ENCODE measurements around the gene OCEL1. TPM values are rescaled to one million over a fixed set of nuclear protein-coding genes. Genes with fewer than 3 reads are reported as not detected.

OCEL1 gene
- 5.4 and 6.3 TPM in 2 replicates for total RNA-seq

GRCh38 chr19:17226002-17226933 lies at the start of gene OCEL1:
Gene OCEL1, plus strand, starts transcription at chr19:17226226. Its CDS starts 22 bp downstream, at chr19:17226248.

GRCh38 chr19:17215127-17215971 lies 10.7 kb upstream of the OCEL1 start, which contains the start of gene USE1:
Gene USE1, plus strand, starts transcription at chr19:17215357. Its CDS starts 49 bp downstream, at chr19:17215406.

GRCh38 chr19:17245535-17245984 lies 19.5 kb downstream of the OCEL1 start, which contains the start of gene NR2F6:
Gene NR2F6, minus strand, starts transcription at chr19:17245919. Its CDS starts 699 bp downstream, at chr19:17245220.

DNA sequence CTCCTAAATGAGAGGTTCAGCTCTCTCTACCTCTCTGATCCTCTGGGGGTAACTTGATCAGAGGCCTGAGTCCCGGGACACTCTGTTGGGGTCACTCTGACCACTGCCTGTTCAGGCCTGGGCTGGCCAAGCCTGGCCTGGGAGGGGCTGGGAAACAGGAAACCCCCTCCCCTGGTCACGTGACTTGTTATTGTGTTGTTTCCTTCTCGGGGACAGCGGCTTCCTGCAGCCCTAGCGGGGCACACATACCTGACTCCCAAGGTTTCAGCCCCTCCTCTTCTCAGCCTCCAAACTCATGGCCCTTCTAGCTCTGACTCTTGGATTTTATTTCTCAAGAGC lies 38.6 kb downstream of the OCEL1 start, which contains the start of gene USHBP1:
TSS of gene USHBP1 (minus strand) at position 105 of the 339 bp plus-strand sequence. CDS start 446 bp downstream, outside the sequence.

GRCh38 chr19:17266975-17267788 lies 41.2 kb downstream of the OCEL1 start, which contains the start of gene BABAM1:
Gene BABAM1, plus strand, starts transcription at chr19:17267443. Its CDS starts 1,364 bp downstream, at chr19:17268807.

Other genes starting within 250 kb of the OCEL1 start
- gene CPAMD8, start 199.4 kb upstream of the OCEL1 start, total RNA-seq: 0.57 and 2.4 TPM in 2 replicates
- 1.3 and 8.6 TPM in 2 replicates for gene HAUS8, start 150.8 kb upstream of the OCEL1 start, total RNA-seq
- gene MYO9B, start 150.4 kb upstream of the OCEL1 start, total RNA-seq: 137 and 192 TPM in 2 replicates
- 15.2 and 52.7 TPM in 2 replicates for gene USE1, start 10.9 kb upstream of the OCEL1 start, total RNA-seq
- 60.6 and 86.5 TPM in 2 replicates for gene NR2F6, start 19.7 kb downstream of the OCEL1 start, total RNA-seq
- gene USHBP1, start 38.5 kb downstream of the OCEL1 start, total RNA-seq: 0.14 TPM in 1 of 2 replicates, not detected in the other
- 93.4 and 96.1 TPM in 2 replicates for gene BABAM1, start 41.2 kb downstream of the OCEL1 start, total RNA-seq
- gene ANKLE1, start 55.7 kb downstream of the OCEL1 start, total RNA-seq: 0.44 and 0.57 TPM in 2 replicates
- gene ABHD8, start 77.2 kb downstream of the OCEL1 start, total RNA-seq: 8.3 and 12.0 TPM in 2 replicates
- gene MRPL34, start 79.6 kb downstream of the OCEL1 start, total RNA-seq: 26.7 and 51.8 TPM in 2 replicates
- 28.0 and 29.3 TPM in 2 replicates for gene DDA1, start 83.3 kb downstream of the OCEL1 start, total RNA-seq
- gene ANO8, start 108.6 kb downstream of the OCEL1 start, total RNA-seq: 4.4 and 6.6 TPM in 2 replicates
- gene GTPBP3, start 111.3 kb downstream of the OCEL1 start, total RNA-seq: 13.3 and 24.3 TPM in 2 replicates
- not detected in 2 replicates for gene PLVAP, start 151.1 kb downstream of the OCEL1 start, total RNA-seq
- 0.22 TPM in 1 of 2 replicates, not detected in the other for gene CCDC194, start 168.0 kb downstream of the OCEL1 start, total RNA-seq
- gene BST2, start 179.4 kb downstream of the OCEL1 start, total RNA-seq: 6.2 and 36.3 TPM in 2 replicates
- gene MVB12A, start 193.8 kb downstream of the OCEL1 start, total RNA-seq: 43.8 and 56.0 TPM in 2 replicates
- not detected in 2 replicates for gene TMEM221, start 222.4 kb downstream of the OCEL1 start, total RNA-seq
- gene NXNL1, start 234.7 kb downstream of the OCEL1 start, total RNA-seq: not detected in 2 replicates
- 10.2 and 22.8 TPM in 2 replicates for gene SLC27A1, start 244.3 kb downstream of the OCEL1 start, total RNA-seq